H9 (cell line): Measurements from ENCODE around the gene CCDC187. TPM values are rescaled to one million over a fixed set of nuclear protein-coding genes. Genes with fewer than 3 reads are reported as not detected.

Experiments
- DNase-seq: peaks from one replicate; pipeline ENCODE4 v3.0.0-alpha.2; 2017
- H2AFZ ChIP-seq: one replicate; pipeline ENCODE4 v1.6.1; 2013; ENCODE audit warnings: mild to moderate bottlenecking, low read length, control low read depth, moderate library complexity
- H2AK5ac ChIP-seq: 2 replicates; pipeline ENCODE4 v1.6.1; 2013; ENCODE audit warnings: low read length, control low read depth, mixed read lengths; ENCODE audit not compliant: insufficient read length
- H2BK120ac ChIP-seq: one replicate; pipeline ENCODE4 v1.6.1; 2013; ENCODE audit warnings: low read depth, mild to moderate bottlenecking, low read length, control low read depth, inconsistent platforms; ENCODE audit not compliant: poor library complexity, severe bottlenecking
- H2BK12ac ChIP-seq: 2 replicates; pipeline ENCODE4 v1.6.1; 2013; ENCODE audit warnings: low read length, control low read depth, mixed read lengths, low read depth; ENCODE audit not compliant: insufficient read length
- H2BK15ac ChIP-seq: 2 replicates; pipeline ENCODE4 v1.6.1; 2013; ENCODE audit warnings: low read depth, low read length, control low read depth
- H2BK20ac ChIP-seq: one replicate; pipeline ENCODE4 v1.6.1; 2013; ENCODE audit warnings: low read depth, mild to moderate bottlenecking, low read length, control low read depth, inconsistent platforms; ENCODE audit not compliant: poor library complexity, severe bottlenecking
- H2BK5ac ChIP-seq: 2 replicates; pipeline ENCODE4 v1.6.1; 2013; ENCODE audit warnings: low read length, control low read depth, mixed read lengths; ENCODE audit not compliant: insufficient read length
- H3K14ac ChIP-seq: 2 replicates; pipeline ENCODE4 v1.6.1; 2013; ENCODE audit warnings: low read length, control low read depth; ENCODE audit not compliant: insufficient read depth
- H3K18ac ChIP-seq: 2 replicates; pipeline ENCODE4 v1.6.1; 2013; ENCODE audit warnings: low read depth, mild to moderate bottlenecking, mixed read lengths, low read length, control low read depth; ENCODE audit not compliant: insufficient read length
- H3K23ac ChIP-seq: 2 replicates; pipeline ENCODE4 v1.6.1; 2013; ENCODE audit warnings: low read length, control low read depth, mixed read lengths, low read depth; ENCODE audit not compliant: insufficient read length
- H3K23me2 ChIP-seq: 2 replicates; pipeline ENCODE4 v1.6.1; 2013; ENCODE audit warnings: low read depth, mild to moderate bottlenecking, mixed read lengths, low read length, control low read depth; ENCODE audit not compliant: insufficient read length, poor library complexity, severe bottlenecking
- H3K27ac ChIP-seq: 2 replicates; pipeline ENCODE4 v1.5.1; 2013; ENCODE audit warnings: low read length, control low read depth, mixed read lengths, low read depth; ENCODE audit not compliant: insufficient read length
- H3K27me3 ChIP-seq: 2 replicates; pipeline ENCODE4 v1.6.1; 2013; ENCODE audit warnings: low read length, control low read depth, inconsistent platforms; ENCODE audit not compliant: insufficient read depth
- H3K4ac ChIP-seq: 2 replicates; pipeline ENCODE4 v1.6.1; 2013; ENCODE audit warnings: low read depth, mild to moderate bottlenecking, control low read depth, inconsistent platforms, low read length, moderate library complexity
- H3K4me1 ChIP-seq: 2 replicates; pipeline ENCODE4 v1.6.1; 2013; ENCODE audit warnings: low read length, control low read depth, inconsistent platforms; ENCODE audit not compliant: insufficient read depth
- H3K4me2 ChIP-seq: 2 replicates; pipeline ENCODE4 v1.6.1; 2013; ENCODE audit warnings: low read length, control low read depth, mixed read lengths; ENCODE audit not compliant: insufficient read length, insufficient read depth
- H3K56ac ChIP-seq: 2 replicates; pipeline ENCODE4 v1.6.1; 2013; ENCODE audit warnings: low read depth, mild to moderate bottlenecking, mixed read lengths, low read length, control low read depth; ENCODE audit not compliant: insufficient read length
- H3K79me1 ChIP-seq: 2 replicates; pipeline ENCODE4 v1.6.1; 2013; ENCODE audit warnings: low read depth, mild to moderate bottlenecking, moderate library complexity, low read length, control low read depth, inconsistent platforms; ENCODE audit not compliant: insufficient read depth, poor library complexity, severe bottlenecking
- H3K79me2 ChIP-seq: 2 replicates; pipeline ENCODE4 v1.6.1; 2013; ENCODE audit warnings: low read length, control low read depth, inconsistent platforms; ENCODE audit not compliant: insufficient read depth
- H3K9ac ChIP-seq: 2 replicates; pipeline ENCODE4 v1.6.1; 2013; ENCODE audit warnings: low read length, control low read depth, mixed read lengths; ENCODE audit not compliant: insufficient read length; ENCODE audit errors: extremely low read depth
- H3K9me3 ChIP-seq: one replicate; pipeline ENCODE4 v1.6.1; 2013; ENCODE audit warnings: low read depth, low read length, inconsistent platforms; ENCODE audit not compliant: control insufficient read depth
- H3T11ph ChIP-seq: one replicate; pipeline ENCODE4 v1.6.1; 2013; ENCODE audit warnings: mild to moderate bottlenecking, low read length, control low read depth, inconsistent platforms
- H4K20me1 ChIP-seq: one replicate; pipeline ENCODE4 v1.6.1; 2013; ENCODE audit not compliant: control insufficient read depth, insufficient read length, insufficient read depth
- H4K5ac ChIP-seq: 2 replicates; pipeline ENCODE4 v1.6.1; 2013; ENCODE audit warnings: low read depth, mild to moderate bottlenecking, mixed read lengths, low read length, control low read depth; ENCODE audit not compliant: insufficient read length
- H4K8ac ChIP-seq: replicated peaks from 2 replicates; pipeline ENCODE4 v1.6.1; 2013; ENCODE audit warnings: low read length, control low read depth, mixed read lengths, low read depth; ENCODE audit not compliant: insufficient read length
- H4K91ac ChIP-seq: 2 replicates; pipeline ENCODE4 v1.6.1; 2013; ENCODE audit warnings: low read depth, mild to moderate bottlenecking, moderate library complexity, mixed read lengths, low read length, control low read depth; ENCODE audit not compliant: insufficient read length
- H3K27ac Mint-ChIP-seq, 3 experiments: 2 replicates in 2 of 3; 3 replicates in 1 of 3; pipeline ENCODE4 v1.8.0; 2020 to 2021; ENCODE audit warnings: mixed read lengths in 3 of 3, mild to moderate bottlenecking in 1 of 3, moderate library complexity in 1 of 3
- H3K27me3 Mint-ChIP-seq: 2 replicates; pipeline ENCODE4 v1.8.0; 2021; ENCODE audit warnings: low read depth, mild to moderate bottlenecking, moderate library complexity, mixed read lengths
- H3K36me3 Mint-ChIP-seq, 3 experiments: 2 replicates in 2 of 3; 3 replicates in 1 of 3; pipeline ENCODE4 v1.8.0; 2020 to 2021; ENCODE audit warnings: low read depth in 3 of 3, mixed read lengths in 3 of 3; ENCODE audit not compliant: insufficient read depth in 1 of 3
- H3K4me1 Mint-ChIP-seq, 2 experiments: 2 replicates each; pipeline ENCODE4 v1.8.0; 2020; ENCODE audit warnings: mixed read lengths in 2 of 2
- H3K4me3 Mint-ChIP-seq, 2 experiments: 2 replicates in 1 of 2; 3 replicates in 1 of 2; pipeline ENCODE4 v1.8.0; 2020 to 2021; ENCODE audit warnings: mild to moderate bottlenecking in 2 of 2, mixed read lengths in 2 of 2, moderate library complexity in 1 of 2
- H3K9me3 Mint-ChIP-seq, 2 experiments: 2 replicates in 1 of 2; 3 replicates in 1 of 2; pipeline ENCODE4 v1.8.0; 2020; ENCODE audit warnings: mild to moderate bottlenecking in 2 of 2, mixed read lengths in 2 of 2, moderate library complexity in 1 of 2
- CTCF ChIP-seq: fragments of 200-600 bp; sonication (generic); conservative IDR thresholded peaks from 3 replicates; pipeline ENCODE4 v1.8.0; 2021; ENCODE audit warnings: antibody characterized with exemption, mild to moderate bottlenecking
- WGBS: extraction: QIAGEN DNeasy Blood & Tissue Kit; methylation state at CpG from one replicate; pipeline ENCODE4 v1.1.7; 2013; ENCODE audit warnings: missing lambda C conversion rate, low lambda C conversion rate, mixed read lengths; ENCODE audit not compliant: insufficient read length; ENCODE audit errors: extremely low coverage; 5-methylcytosine and 5-hydroxymethylcytosine counted together
- total RNA-seq: library from RNA; stranded (reverse); gene quantifications from 2 replicates; pipeline ENCODE4 v1.2.1, GENCODE V29; 2021

The CCDC187 gene
- total RNA-seq, 1 experiment from 2014 or later, result 0.07 TPM

- H4K91ac ChIP-seq, result no peak overlapping the region
- no peak overlapping the region for H3K14ac ChIP-seq
- no peak overlapping the region for H3K23ac ChIP-seq
- H3K27me3 Mint-ChIP-seq, result peaks cover under 1% of the 10 kb centered on the region; the same call in 1 of the 2 replicates
- no peak overlapping the region for H3K18ac ChIP-seq
- no peak for DNase-seq
- no peaks in the 10 kb centered on the region for H3K4me1 ChIP-seq
- no peaks in the 10 kb centered on the region for H3K27me3 ChIP-seq
- no peak for TF ChIP-seq CTCF
- no peaks in the 10 kb centered on the region for H4K20me1 ChIP-seq
- no peak overlapping the region for H2AFZ ChIP-seq
- no peak overlapping the region for H2BK20ac ChIP-seq
- no peak overlapping the region for H2BK5ac ChIP-seq
- no peak overlapping the region for H2AK5ac ChIP-seq
- H3K27ac ChIP-seq, result no peak overlapping the region
- H3K4me1 Mint-ChIP-seq, result no peaks in the 10 kb centered on the region
- no peaks in the 10 kb centered on the region for H3K79me1 ChIP-seq
- H3K23me2 ChIP-seq, result no peaks in the 10 kb centered on the region
- no CpG with 5 or more reads among the region's 5 CpGs for WGBS
- H3K36me3 Mint-ChIP-seq, result peaks cover 0 to 4% (median 0%) of the 10 kb centered on the region in 3 experiments; a peak in 2 of 7 replicates
- H3K9me3 ChIP-seq, result no peaks in the 10 kb centered on the region
- no peak overlapping the region for H3K56ac ChIP-seq
- no peak overlapping the region for H4K5ac ChIP-seq
- H3K9me3 Mint-ChIP-seq, result no peaks in the 10 kb centered on the region; a peak in 1 of 5 replicates
- no peak overlapping the region for H3K27ac Mint-ChIP-seq
- no peak overlapping the region for H3K4me3 Mint-ChIP-seq
- H3K79me2 ChIP-seq, result no peaks in the 10 kb centered on the region
- H3K4ac ChIP-seq, result no peak overlapping the region
- H3K9ac ChIP-seq, result no peak overlapping the region
- H2BK15ac ChIP-seq, result no peak overlapping the region
- H2BK12ac ChIP-seq, result no peak overlapping the region
- no peak overlapping the region for H3K4me2 ChIP-seq
- H4K8ac ChIP-seq, result no peak overlapping the region
- no peak overlapping the region for H3T11ph ChIP-seq
- no peak overlapping the region for H2BK120ac ChIP-seq
Measured at GRCh38 chr9:136309806-136310220, 5.9 kb upstream of the CCDC187 start.
